ENCODE data around the gene EGFR. TPM values are rescaled to one million over a fixed set of nuclear protein-coding genes. Genes with fewer than 3 reads are reported as not detected.

The EGFR gene
- total RNA-seq, 1 donor from 2014 or later: 67.2 TPM

GRCh38 chr7:55251313-55251712 lies 232.5 kb downstream of the EGFR start:
- no peaks in the 10 kb centered on the region for H3K36me3 ChIP-seq (ENCODE audit: control insufficient read depth, insufficient read depth, low read length)
- H3K4me3 ChIP-seq (ENCODE audit: low read depth, low read length): no peak overlapping the region
- TF ChIP-seq CTCF (IDR thresholded peaks at IDR 0.05; ENCODE audit: insufficient read depth, low read length, poor library complexity, severe bottlenecking): no peak
- no peak for DNase-seq (ENCODE audit: low read depth)
- H3K27me3 ChIP-seq (ENCODE audit: control insufficient read depth, insufficient read depth, low read length): peaks cover 3% of the 10 kb centered on the region

GRCh38 chr7:55251911-55252310 lies 233.1 kb downstream of the EGFR start:
- no peak for DNase-seq (ENCODE audit: low read depth)
- Histone ChIP-seq H3K4me3 (ENCODE audit: low read depth, low read length) (no peak overlapping the region), H3K27me3 (ENCODE audit: control insufficient read depth, insufficient read depth, low read length) (peaks cover 3% of the 10 kb centered on the region), H3K36me3 (ENCODE audit: control insufficient read depth, insufficient read depth, low read length) (no peaks in the 10 kb centered on the region)
- no peak for TF ChIP-seq CTCF (IDR thresholded peaks at IDR 0.05; ENCODE audit: insufficient read depth, low read length, poor library complexity, severe bottlenecking)

- Histone ChIP-seq H3K4me3 (ENCODE audit: low read depth, low read length) (no peak overlapping the region), H3K27me3 (ENCODE audit: control insufficient read depth, insufficient read depth, low read length) (peaks cover 3% of the 10 kb centered on the region), H3K36me3 (ENCODE audit: control insufficient read depth, insufficient read depth, low read length) (no peaks in the 10 kb centered on the region)
- DNase-seq (ENCODE audit: low read depth): no peak
- TF ChIP-seq CTCF (IDR thresholded peaks at IDR 0.05; ENCODE audit: insufficient read depth, low read length, poor library complexity, severe bottlenecking): no peak
Measured at GRCh38 chr7:55252386-55252785, 233.6 kb downstream of the EGFR start.

- Histone ChIP-seq H3K27me3 (ENCODE audit: control insufficient read depth, insufficient read depth, low read length) (peaks cover 3% of the 10 kb centered on the region), H3K4me3 (ENCODE audit: low read depth, low read length) (no peak overlapping the region), H3K36me3 (ENCODE audit: control insufficient read depth, insufficient read depth, low read length) (no peaks in the 10 kb centered on the region)
- DNase-seq (ENCODE audit: low read depth): no peak
- no peak for TF ChIP-seq CTCF (IDR thresholded peaks at IDR 0.05; ENCODE audit: insufficient read depth, low read length, poor library complexity, severe bottlenecking)
Measured at GRCh38 chr7:55253188-55253587, 234.4 kb downstream of the EGFR start.

- Histone ChIP-seq H3K36me3 (ENCODE audit: control insufficient read depth, insufficient read depth, low read length) (no peaks in the 10 kb centered on the region), H3K27me3 (ENCODE audit: control insufficient read depth, insufficient read depth, low read length) (peaks cover 3% of the 10 kb centered on the region), H3K4me3 (ENCODE audit: low read depth, low read length) (peak overlapping the region; percentile 50)
- TF ChIP-seq CTCF (IDR thresholded peaks at IDR 0.05; ENCODE audit: insufficient read depth, low read length, poor library complexity, severe bottlenecking): no peak
- no peak for DNase-seq (ENCODE audit: low read depth)
Measured at GRCh38 chr7:55254242-55254595, 235.4 kb downstream of the EGFR start.

- H3K4me3 ChIP-seq (ENCODE audit: low read depth, low read length): peak overlapping the region; percentile 50
- no peaks in the 10 kb centered on the region for H3K36me3 ChIP-seq (ENCODE audit: control insufficient read depth, insufficient read depth, low read length)
- H3K27me3 ChIP-seq (ENCODE audit: control insufficient read depth, insufficient read depth, low read length): peaks cover 3% of the 10 kb centered on the region
- no peak for DNase-seq (ENCODE audit: low read depth)
- peak; percentile 50 for TF ChIP-seq CTCF (IDR thresholded peaks at IDR 0.05; ENCODE audit: insufficient read depth, low read length, poor library complexity, severe bottlenecking)
Measured at GRCh38 chr7:55254596-55255495, 236.0 kb downstream of the EGFR start.
